HepG2 (cell line): ENCODE results near the gene GPHN. TPM values are rescaled to one million over a fixed set of nuclear protein-coding genes. Genes with fewer than 3 reads are reported as not detected.

Source experiments
- ATAC-seq: fragments of 200-7000 bp; cut with Tn5 transposase; 3 replicates; pipeline ENCODE4 v1.9.1; 2020; ENCODE audit warnings: mild to moderate bottlenecking, moderate library complexity
- BruUV-seq: library from RNA; stranded (reverse); fragments of 400-500 nt; replicated peaks from 2 replicates; lab custom pipeline; 2021; lab: Mats Ljungman, UMichigan
- CTCF ChIA-PET: fragments of 300-600 bp; formaldehyde crosslinking; extraction: SDS; loops from one replicate; lab custom pipeline; 2021; ENCODE audit warnings: low total read pairs, inconsistent platforms, low intra/inter-chr PET ratio; lab: Yijun Ruan, JAX
- POLR2A ChIA-PET: fragments of 350-600 bp; sonication (Branson Sonifier 250); formaldehyde crosslinking; loops from one replicate; lab custom pipeline; 2020; ENCODE audit warnings: antibody characterized with exemption, inconsistent platforms; lab: Yijun Ruan, JAX
- DNase-seq: peaks from one replicate; pipeline ENCODE4 v3.0.0-alpha.2; 2015; ENCODE audit warnings: low spot score
- FAIRE-seq: peaks from 3 replicates; lab custom pipeline; 2011; peaks lifted over from hg19 to GRCh38; lab: Jason Lieb, UNC
- H2AFZ ChIP-seq: one replicate; pipeline ENCODE4 v1.6.1; 2011; ENCODE audit warnings: low read length, inconsistent platforms
- H3K27ac ChIP-seq: fragments of 300-600 bp; 3 replicates; pipeline ENCODE4 v1.8.0; 2011; ENCODE audit warnings: mixed run types, mild to moderate bottlenecking, mixed read lengths, low read length, inconsistent platforms; ENCODE audit not compliant: insufficient read depth; ENCODE audit errors: extremely low read length
- H3K27me3 ChIP-seq, 2 experiments: fragments of 200-600 bp in 1 of 2; 2 replicates in 1 of 2; 3 replicates in 1 of 2; pipeline versions ENCODE4 v1.6.0 to v1.8.0; 2011; ENCODE audit warnings: low read length in 2 of 2, mild to moderate bottlenecking in 2 of 2, moderate library complexity in 2 of 2, inconsistent platforms in 1 of 2; ENCODE audit not compliant: insufficient read depth in 2 of 2, control insufficient read depth in 1 of 2
- H3K36me3 ChIP-seq, 2 experiments: fragments of 200-600 bp in 1 of 2; replicated peaks in 1 of 2; 2 replicates in 1 of 2; 3 replicates in 1 of 2; pipeline versions ENCODE4 v1.5.1 to v1.8.0; 2011; ENCODE audit warnings: low read length in 2 of 2, inconsistent platforms in 1 of 2; ENCODE audit not compliant: insufficient read depth in 2 of 2, control insufficient read depth in 1 of 2
- H3K4me1 ChIP-seq: 2 replicates; pipeline ENCODE4 v1.5.1; 2012; ENCODE audit warnings: low read length, inconsistent platforms; ENCODE audit not compliant: insufficient read depth
- H3K4me2 ChIP-seq: 2 replicates; pipeline ENCODE4 v1.6.0; 2011; ENCODE audit warnings: low read depth, low read length, inconsistent platforms
- H3K4me3 ChIP-seq, 3 experiments: fragments of 200-600 bp in 1 of 3; sonication (generic), shearing (Covaris generic) in 1 of 3; replicated peaks in 1 of 3; 2 replicates each; pipeline ENCODE4 v1.5.1; 2011 to 2016; ENCODE audit warnings: low read length in 3 of 3, inconsistent platforms in 2 of 3, low read depth in 2 of 3, mild to moderate bottlenecking in 2 of 3, control low read depth in 1 of 3, mixed read lengths in 1 of 3; ENCODE audit not compliant: insufficient read depth in 1 of 3
- H3K79me2 ChIP-seq: one replicate; pipeline ENCODE4 v1.6.1; 2011; ENCODE audit warnings: low read length, inconsistent platforms; ENCODE audit not compliant: insufficient read depth
- H3K9ac ChIP-seq: 2 replicates; pipeline ENCODE4 v1.6.0; 2011; ENCODE audit warnings: mild to moderate bottlenecking, low read depth, low read length, inconsistent platforms; ENCODE audit not compliant: insufficient read depth
- H3K9me3 ChIP-seq: 2 replicates; pipeline ENCODE4 v1.5.1; 2012; ENCODE audit warnings: mild to moderate bottlenecking, low read length
- H4K20me1 ChIP-seq: 2 replicates; pipeline ENCODE4 v1.6.0; 2011; ENCODE audit warnings: inconsistent platforms, mild to moderate bottlenecking, low read length, moderate library complexity; ENCODE audit not compliant: insufficient read depth
- ETV6 ChIP-seq: sonication (generic); formaldehyde crosslinking; conservative IDR thresholded peaks from 2 replicates; pipeline ENCODE4 v1.4.0; 2020; ENCODE audit warnings: missing genetic modification reagents
- FOXK2 ChIP-seq: fragments of 450-650 bp; IDR thresholded peaks from 2 replicates; pipeline ENCODE4 v1.6.1; 2016
- GATAD1 ChIP-seq: IDR thresholded peaks from 2 replicates; pipeline ENCODE4 v1.6.1; 2016; ENCODE audit warnings: missing genetic modification reagents, missing compliant biosample characterization
- JDP2 ChIP-seq: sonication (generic); formaldehyde crosslinking; IDR thresholded peaks from 2 replicates; pipeline ENCODE4 v1.8.1; 2022; ENCODE audit warnings: missing genetic modification reagents, borderline replicate concordance
- MAFK ChIP-seq, 2 experiments: IDR thresholded peaks in 1 of 2; conservative IDR thresholded peaks in 1 of 2; 2 replicates each; pipeline ENCODE4 v1.6.1; 2011; ENCODE audit warnings: improper control_type of control experiment in 2 of 2, low read length in 2 of 2
- MBNL3 ChIP-seq: fragments of 250-450 bp; sonication (Bioruptor Pico); conservative IDR thresholded peaks from 2 replicates; pipeline ENCODE4 v1.8.0; 2022; ENCODE audit warnings: mild to moderate bottlenecking, inconsistent platforms
- MED1 ChIP-seq: sonication (generic); formaldehyde crosslinking; IDR thresholded peaks from 2 replicates; pipeline ENCODE4 v1.4.0; 2020; ENCODE audit warnings: missing genetic modification reagents
- MZF1 ChIP-seq: sonication (generic); formaldehyde crosslinking; IDR thresholded peaks from 2 replicates; pipeline ENCODE4 v1.8.1; 2023; ENCODE audit warnings: mild to moderate bottlenecking, missing genetic modification reagents, borderline replicate concordance
- PLSCR1 ChIP-seq: sonication (generic); formaldehyde crosslinking; IDR thresholded peaks from 2 replicates; pipeline ENCODE4 v1.5.0; 2020; ENCODE audit warnings: missing genetic modification reagents, mild to moderate bottlenecking, borderline replicate concordance
- TARDBP ChIP-seq: sonication (generic); formaldehyde crosslinking; IDR thresholded peaks from 2 replicates; pipeline ENCODE4 v1.8.0; 2022; ENCODE audit warnings: mild to moderate bottlenecking, missing genetic modification reagents
- ZBTB38 ChIP-seq: sonication (generic); formaldehyde crosslinking; IDR thresholded peaks from 2 replicates; pipeline ENCODE4 v1.5.1; 2020; ENCODE audit warnings: mild to moderate bottlenecking, missing genetic modification reagents
- ZFP36 ChIP-seq: fragments of 150-350 bp; IDR thresholded peaks from 2 replicates; pipeline ENCODE4 v1.6.1; 2018; ENCODE audit warnings: borderline replicate concordance, low read length, low read depth; ENCODE audit not compliant: partially characterized antibody
- ZMYM4 ChIP-seq: sonication (generic); formaldehyde crosslinking; IDR thresholded peaks from 2 replicates; pipeline ENCODE4 v1.8.1; 2023; ENCODE audit warnings: mild to moderate bottlenecking, missing genetic modification reagents
- ZNF598 ChIP-seq: sonication (generic); formaldehyde crosslinking; IDR thresholded peaks from 2 replicates; pipeline ENCODE4 v1.5.1; 2020; ENCODE audit warnings: mild to moderate bottlenecking, missing genetic modification reagents, borderline replicate concordance
- ZNF709 ChIP-seq: sonication (generic); formaldehyde crosslinking; IDR thresholded peaks from 2 replicates; pipeline ENCODE4 v1.5.0; 2020; ENCODE audit warnings: mild to moderate bottlenecking, missing genetic modification reagents
- ZNF891 ChIP-seq: sonication (generic); formaldehyde crosslinking; IDR thresholded peaks from 2 replicates; pipeline ENCODE4 v1.5.0; 2020; ENCODE audit warnings: mild to moderate bottlenecking, missing genetic modification reagents
- WGBS: methylation state at CpG from one replicate; pipeline ENCODE4 v1.1.6; 2017; ENCODE audit warnings: low lambda C conversion rate; 5-methylcytosine and 5-hydroxymethylcytosine counted together
- in situ Hi-C: cut with HindIII; loops from 2 replicates; pipeline ENCODE4 v1.10.0; 2017; ENCODE audit warnings: low pct_unique_long_range_greater_than_20kb; ENCODE audit not compliant: extremely low pct_ligation_motif_present
- intact Hi-C: fragments of 100-400 bp; cut with micrococcal nuclease; formaldehyde crosslinking; loops from one replicate; pipeline ENCODE4 v1.10.0; 2022; ENCODE audit not compliant: unreplicated experiment
- polyA plus RNA-seq, 8 experiments: library from polyadenylated mRNA; depleted of rRNA in 3 of 8; stranded (reverse) in 7 of 8; unstranded in 1 of 8; fragments of >200 nt; fragmentation: Illumina TruSeq in 4 of 8; extraction: Trizol in 4 of 8; gene quantifications; 2 replicates each; pipeline versions ENCODE4 v1.2.1 to v1.2.3, GENCODE V29; 2011 to 2016; ENCODE audit warnings: low read depth in 4 of 8, missing spikeins in 1 of 8, mixed read lengths in 1 of 8; ENCODE audit not compliant: insufficient read depth in 1 of 8
- total RNA-seq, 5 experiments: library from RNA; depleted of rRNA; stranded (reverse); fragments of >200 nt; fragmentation: Illumina TruSeq; extraction: Trizol; gene quantifications; 2 replicates each; pipeline ENCODE4 v1.2.3, GENCODE V29; 2016; ENCODE audit warnings: low read depth in 1 of 5

GPHN gene
- total and polyA plus RNA-seq, 2 of the 13 experiments (the other 11 are each of a cell fraction or from before 2014, with no cell fraction given) = 12.7 to 19.2 TPM

DNA sequence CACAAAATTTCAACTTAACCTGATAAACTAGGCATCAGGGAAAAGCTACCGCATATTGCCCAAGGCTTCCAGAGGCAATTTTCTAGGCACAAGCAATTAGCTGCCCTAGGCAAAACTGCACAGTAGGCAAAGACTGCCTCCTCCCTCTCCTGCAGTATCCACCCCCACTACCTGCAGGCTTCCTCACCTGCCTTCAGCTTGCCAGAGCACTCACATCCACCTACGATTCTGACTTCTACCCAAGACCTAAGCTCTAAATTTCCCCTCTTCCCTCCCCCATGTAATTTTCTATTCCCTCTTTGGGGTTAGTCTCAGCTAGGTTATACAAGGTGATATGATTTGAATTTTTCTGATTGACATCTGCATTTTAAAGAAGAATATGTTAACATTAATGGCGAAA is 43.7 kb upstream of the GPHN start:
- TF ChIP-seq MBNL3 (CRISPR knock-in tag) (no peak), ZBTB38 (no peak), ZNF709 (CRISPR knock-in tag) (no peak), JDP2 (CRISPR knock-in tag) (no peak)
- BruUV-seq = no TSS peak
- H2AFZ ChIP-seq = no peak overlapping the region
- no peaks in the 10 kb centered on the region for H3K4me1 ChIP-seq
- ChIA-PET CTCF (no interaction called here), POLR2A (no interaction called here)
- no peak overlapping the region for H3K4me2 ChIP-seq
- ATAC-seq (no peak), DNase-seq (no peak), FAIRE-seq (no peak)
- H3K4me3 ChIP-seq = no peak overlapping the region
- H3K27me3 ChIP-seq = no peaks in the 10 kb centered on the region
- H3K79me2 ChIP-seq = no peaks in the 10 kb centered on the region
- H3K27ac ChIP-seq = no peak overlapping the region
- peaks cover 7% of the 10 kb centered on the region for H3K9me3 ChIP-seq
- H4K20me1 ChIP-seq = no peaks in the 10 kb centered on the region
- H3K9ac ChIP-seq = no peak overlapping the region
- no peaks in the 10 kb centered on the region for H3K36me3 ChIP-seq
- intact Hi-C loops (no loop called here), in situ Hi-C loops (no loop called here)
- 51% methylated on average over 3 of the region's 3 CpGs for WGBS

GRCh38 chr14:66468778-66469367 is 39.1 kb upstream of the GPHN start:
- Histone ChIP-seq H4K20me1 (no peaks in the 10 kb centered on the region), H3K4me2 (no peak overlapping the region), H3K36me3 (no peaks in the 10 kb centered on the region), H3K4me1 (no peaks in the 10 kb centered on the region), H3K27ac (no peak overlapping the region), H3K79me2 (no peaks in the 10 kb centered on the region), H3K9ac (no peak overlapping the region), H3K9me3 (peaks cover 23% of the 10 kb centered on the region), H2AFZ (no peak overlapping the region), H3K27me3 (no peaks in the 10 kb centered on the region), H3K4me3 (no peak overlapping the region)
- DNase-seq (no peak), FAIRE-seq (no peak), ATAC-seq (no peak)
- 57% methylated on average over 2 of the region's 2 CpGs for WGBS
- TF ChIP-seq MZF1 (CRISPR knock-in tag) (no peak), GATAD1 (CRISPR knock-in tag) (no peak), PLSCR1 (no peak), ZNF598 (CRISPR knock-in tag) (no peak), ZFP36 (no peak), MED1 (CRISPR knock-in tag) (no peak), ZNF891 (CRISPR knock-in tag) (no peak), FOXK2 (no peak), ZMYM4 (no peak), TARDBP (CRISPR knock-in tag) (no peak), MAFK (conservative IDR thresholded peaks at IDR 0.05 in 1 of 2, IDR thresholded peaks at IDR 0.05 in 1 of 2; ENCODE audit: low read length in 2 of 2) (no peak), ETV6 (CRISPR knock-in tag) (no peak)
- BruUV-seq = no TSS peak
- ChIA-PET POLR2A (no interaction called here), CTCF (no interaction called here)
- intact Hi-C loops (no loop called here), in situ Hi-C loops (no loop called here)
